NCI-H460 (cell line): ENCODE data around the gene DVL2. TPM values are rescaled to one million over a fixed set of nuclear protein-coding genes. Genes with fewer than 3 reads are reported as not detected.

ENCODE experiments used
- DNase-seq: peaks from one replicate; pipeline ENCODE4 v3.0.0-alpha.2; 2016; ENCODE audit warnings: low read depth; ENCODE audit errors: extremely low read depth
- total RNA-seq: library from RNA; depleted of rRNA; stranded (reverse); fragments of >200 nt; shearing (Covaris generic); gene quantifications from 2 replicates; pipeline ENCODE4 v1.2.3, GENCODE V29; 2014

The DVL2 gene
- total RNA-seq, 1 experiment from 2014 or later: 49.5 TPM

GRCh38 chr17:7221278-7222092 is 12.8 kb downstream of the DVL2 start:
- no peak for DNase-seq

GRCh38 chr17:7220593-7221277 is 13.6 kb downstream of the DVL2 start:
- DNase-seq: peak; percentile 74

- DNase-seq: peak; percentile 70
Measured at GRCh38 chr17:7219812-7220592, 14.3 kb downstream of the DVL2 start, which contains the start of the genes ACADVL and DLG4. TSS of gene ACADVL (plus strand) at chr17:7219938. CDS start at chr17:7219985, 47 bp downstream. TSS of gene DLG4 (minus strand) at chr17:7219836.

- DNase-seq: no peak
Measured at GRCh38 chr17:7219229-7219811, 15.0 kb downstream of the DVL2 start.

GRCh38 chr17:7218758-7219157 is 15.6 kb downstream of the DVL2 start:
- DNase-seq: no peak

GRCh38 chr17:7218166-7218565 is 16.2 kb downstream of the DVL2 start:
- no peak for DNase-seq

GRCh38 chr17:7217113-7217987 is 17.0 kb downstream of the DVL2 start:
- DNase-seq: no peak

- no peak for DNase-seq
Measured at GRCh38 chr17:7216242-7217112, 17.8 kb downstream of the DVL2 start.

- no peak for DNase-seq
Measured at GRCh38 chr17:7215652-7216180, 18.6 kb downstream of the DVL2 start.

- DNase-seq: no peak
Measured at GRCh38 chr17:7215136-7215638, 19.1 kb downstream of the DVL2 start.

GRCh38 chr17:7214300-7215135 is 19.8 kb downstream of the DVL2 start:
- DNase-seq: peak; percentile 96

- no peak for DNase-seq
Measured at GRCh38 chr17:7213895-7214299, 20.4 kb downstream of the DVL2 start.

GRCh38 chr17:7211491-7212273 is 22.6 kb downstream of the DVL2 start:
- no peak for DNase-seq

GRCh38 chr17:7208754-7209460 is 25.4 kb downstream of the DVL2 start:
- no peak for DNase-seq

- no peak for DNase-seq
Measured at GRCh38 chr17:7208027-7208571, 26.2 kb downstream of the DVL2 start.
